ENCODE measurements around the gene LRRC46. TPM values are rescaled to one million over a fixed set of nuclear protein-coding genes. Genes with fewer than 3 reads are reported as not detected.

LRRC46 gene, protein sequence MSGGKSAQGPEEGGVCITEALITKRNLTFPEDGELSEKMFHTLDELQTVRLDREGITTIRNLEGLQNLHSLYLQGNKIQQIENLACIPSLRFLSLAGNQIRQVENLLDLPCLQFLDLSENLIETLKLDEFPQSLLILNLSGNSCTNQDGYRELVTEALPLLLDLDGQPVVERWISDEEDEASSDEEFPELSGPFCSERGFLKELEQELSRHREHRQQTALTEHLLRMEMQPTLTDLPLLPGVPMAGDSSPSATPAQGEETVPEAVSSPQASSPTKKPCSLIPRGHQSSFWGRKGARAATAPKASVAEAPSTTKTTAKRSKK
- 0.63 TPM for total RNA-seq
- long read RNA-seq = 0 reads

- Histone ChIP-seq H3K4me1 (peaks cover 50% of the 10 kb centered on the region), H3K4me3 (peak within 1 kb of the TSS; percentile 86), H3K9me3 (replicated peaks) (no peaks in the 10 kb centered on the region), H3K27ac (replicated peaks) (peak within 1 kb of the TSS; percentile 84), H3K36me3 (peaks cover 36% of the 10 kb centered on the region), H3K27me3 (ENCODE audit: low read depth) (no peaks in the 10 kb centered on the region)
- peak; percentile 93 for DNase-seq
- intact Hi-C loops (cut with micrococcal nuclease) = no loop called here
- TF ChIP-seq, protein P1, sequence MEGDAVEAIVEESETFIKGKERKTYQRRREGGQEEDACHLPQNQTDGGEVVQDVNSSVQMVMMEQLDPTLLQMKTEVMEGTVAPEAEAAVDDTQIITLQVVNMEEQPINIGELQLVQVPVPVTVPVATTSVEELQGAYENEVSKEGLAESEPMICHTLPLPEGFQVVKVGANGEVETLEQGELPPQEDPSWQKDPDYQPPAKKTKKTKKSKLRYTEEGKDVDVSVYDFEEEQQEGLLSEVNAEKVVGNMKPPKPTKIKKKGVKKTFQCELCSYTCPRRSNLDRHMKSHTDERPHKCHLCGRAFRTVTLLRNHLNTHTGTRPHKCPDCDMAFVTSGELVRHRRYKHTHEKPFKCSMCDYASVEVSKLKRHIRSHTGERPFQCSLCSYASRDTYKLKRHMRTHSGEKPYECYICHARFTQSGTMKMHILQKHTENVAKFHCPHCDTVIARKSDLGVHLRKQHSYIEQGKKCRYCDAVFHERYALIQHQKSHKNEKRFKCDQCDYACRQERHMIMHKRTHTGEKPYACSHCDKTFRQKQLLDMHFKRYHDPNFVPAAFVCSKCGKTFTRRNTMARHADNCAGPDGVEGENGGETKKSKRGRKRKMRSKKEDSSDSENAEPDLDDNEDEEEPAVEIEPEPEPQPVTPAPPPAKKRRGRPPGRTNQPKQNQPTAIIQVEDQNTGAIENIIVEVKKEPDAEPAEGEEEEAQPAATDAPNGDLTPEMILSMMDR (IDR thresholded peaks at IDR 0.05; ENCODE audit: borderline replicate concordance) = no peak
Observed at GRCh38 chr17:47831003-47831933, at the start of gene LRRC46, which contains the start of gene MRPL10. LRRC46 (plus strand) TSS chr17:47831670; CDS start chr17:47831990, 320 bp downstream. MRPL10 (minus strand) TSS chr17:47831541; CDS start chr17:47831511, 30 bp downstream.

- no peak for DNase-seq
- TF ChIP-seq, protein P1 (IDR thresholded peaks at IDR 0.05; ENCODE audit: borderline replicate concordance) = no peak
- no peak overlapping the region for H3K27ac ChIP-seq (replicated peaks)
- H3K9me3 ChIP-seq (replicated peaks) = no peaks in the 10 kb centered on the region
- H3K4me3 ChIP-seq = no peak overlapping the region
- intact Hi-C loops (cut with micrococcal nuclease) = no loop called here
- H3K27me3 ChIP-seq (ENCODE audit: low read depth) = peaks cover 96% of the 10 kb centered on the region
- H3K4me1 ChIP-seq = peaks cover 10% of the 10 kb centered on the region
- no peaks in the 10 kb centered on the region for H3K36me3 ChIP-seq
Observed at GRCh38 chr17:47785538-47786123, 45.8 kb upstream of the LRRC46 start.

GRCh38 chr17:47789611-47790561 lies 41.6 kb upstream of the LRRC46 start:
- intact Hi-C loops (cut with micrococcal nuclease) = no loop called here
- H3K4me3 ChIP-seq = peak overlapping the region; percentile 63
- peaks cover 100% of the 10 kb centered on the region for H3K27me3 ChIP-seq (ENCODE audit: low read depth)
- TF ChIP-seq, protein P1 (IDR thresholded peaks at IDR 0.05; ENCODE audit: borderline replicate concordance) = peak; percentile 64
- H3K4me1 ChIP-seq = peaks cover 10% of the 10 kb centered on the region
- peak; percentile 47 for DNase-seq
- H3K36me3 ChIP-seq = no peaks in the 10 kb centered on the region
- H3K9me3 ChIP-seq (replicated peaks) = no peaks in the 10 kb centered on the region
- no peak overlapping the region for H3K27ac ChIP-seq (replicated peaks)

GRCh38 chr17:47791025-47791424 lies 40.4 kb upstream of the LRRC46 start:
- intact Hi-C loops (cut with micrococcal nuclease) = no loop called here
- Histone ChIP-seq H3K27ac (replicated peaks) (no peak overlapping the region), H3K4me1 (peaks cover 10% of the 10 kb centered on the region), H3K36me3 (no peaks in the 10 kb centered on the region), H3K27me3 (ENCODE audit: low read depth) (peaks cover 99% of the 10 kb centered on the region), H3K9me3 (replicated peaks) (no peaks in the 10 kb centered on the region), H3K4me3 (no peak overlapping the region)
- no peak for DNase-seq
- TF ChIP-seq, protein P1 (IDR thresholded peaks at IDR 0.05; ENCODE audit: borderline replicate concordance) = no peak
